IMR-90 (cell line): ENCODE data around the gene TFAP2B. TPM values are rescaled to one million over a fixed set of nuclear protein-coding genes. Genes with fewer than 3 reads are reported as not detected.

ENCODE experiments used
- ATAC-seq: fragments of 200-7000 bp; cut with Tn5 transposase; 2 replicates; pipeline ENCODE4 v1.9.1; 2020; ENCODE audit warnings: low read depth, mild to moderate bottlenecking, moderate library complexity
- BruUV-seq: library from RNA; stranded (reverse); fragments of 400-500 nt; replicated peaks from 2 replicates; lab custom pipeline; 2021; lab: Mats Ljungman, UMichigan
- CTCF ChIA-PET: fragments of 300-600 bp; formaldehyde crosslinking; extraction: SDS; loops from one replicate; lab custom pipeline; 2021; ENCODE audit warnings: antibody characterized with exemption; lab: Yijun Ruan, JAX
- POLR2A ChIA-PET: fragments of 300-600 bp; sonication (Branson Sonifier 250); formaldehyde crosslinking; loops from one replicate; lab custom pipeline; 2022; ENCODE audit warnings: antibody characterized with exemption; ENCODE audit not compliant: unreplicated experiment; lab: Charles Lee
- DNase-seq: peaks from one replicate; pipeline ENCODE4 v3.0.0; 2013
- H2AFZ ChIP-seq: replicated peaks from 2 replicates; pipeline ENCODE3; 2013; ENCODE audit warnings: low read length, mild to moderate bottlenecking; ENCODE audit not compliant: poor library complexity
- H2AK5ac ChIP-seq: 2 replicates; pipeline ENCODE4 v1.6.1; 2013; ENCODE audit warnings: low read depth, low read length, inconsistent platforms
- H2AK9ac ChIP-seq: replicated peaks from 2 replicates; pipeline ENCODE3; 2013; ENCODE audit warnings: mild to moderate bottlenecking, low read depth, low read length, moderate library complexity; ENCODE audit not compliant: poor library complexity
- H2BK120ac ChIP-seq: 2 replicates; pipeline ENCODE4 v1.6.1; 2013; ENCODE audit warnings: low read depth, low read length, inconsistent platforms
- H2BK15ac ChIP-seq: 3 replicates; pipeline ENCODE4 v1.6.1; 2013; ENCODE audit warnings: low read depth, low read length, inconsistent platforms
- H2BK20ac ChIP-seq: 2 replicates; pipeline ENCODE4 v1.6.1; 2013; ENCODE audit warnings: low read depth, mild to moderate bottlenecking, inconsistent platforms, low read length, moderate library complexity
- H2BK5ac ChIP-seq: 2 replicates; pipeline ENCODE4 v1.6.1; 2013; ENCODE audit warnings: mild to moderate bottlenecking, low read depth, low read length, inconsistent platforms; ENCODE audit not compliant: poor library complexity, severe bottlenecking
- H3K14ac ChIP-seq: replicated peaks from 2 replicates; pipeline ENCODE4 v1.6.1; 2013; ENCODE audit warnings: low read depth, low read length, inconsistent platforms
- H3K18ac ChIP-seq: 2 replicates; pipeline ENCODE4 v1.6.1; 2013; ENCODE audit warnings: low read depth, low read length, control low read depth
- H3K23ac ChIP-seq: 2 replicates; pipeline ENCODE4 v1.6.1; 2013; ENCODE audit warnings: low read depth, low read length, inconsistent platforms
- H3K27ac ChIP-seq: 2 replicates; pipeline ENCODE4 v1.5.1; 2013; ENCODE audit warnings: mild to moderate bottlenecking, control low read depth, low read length; ENCODE audit not compliant: insufficient read depth
- H3K27me3 ChIP-seq: 2 replicates; pipeline ENCODE4 v1.6.1; 2013; ENCODE audit warnings: low read length; ENCODE audit not compliant: control insufficient read depth, insufficient read depth
- H3K36me3 ChIP-seq: 2 replicates; pipeline ENCODE4 v1.6.1; 2013; ENCODE audit warnings: low read length, mixed read lengths; ENCODE audit not compliant: control insufficient read depth, insufficient read depth
- H3K4ac ChIP-seq: 2 replicates; pipeline ENCODE4 v1.6.1; 2013; ENCODE audit warnings: low read depth, low read length, inconsistent platforms
- H3K4me1 ChIP-seq: 2 replicates; pipeline ENCODE4 v1.6.1; 2013; ENCODE audit warnings: low read length, mixed read lengths; ENCODE audit not compliant: control insufficient read depth, insufficient read depth
- H3K4me2 ChIP-seq: 2 replicates; pipeline ENCODE4 v1.6.1; 2013; ENCODE audit warnings: low read depth, mild to moderate bottlenecking, control low read depth, low read length, moderate library complexity
- H3K4me3 ChIP-seq: 2 replicates; pipeline ENCODE4 v1.5.1; 2013; ENCODE audit warnings: low read depth, mild to moderate bottlenecking, control low read depth, low read length, moderate library complexity; ENCODE audit not compliant: insufficient read depth
- H3K56ac ChIP-seq: 2 replicates; pipeline ENCODE4 v1.6.1; 2013; ENCODE audit warnings: low read length, inconsistent platforms; ENCODE audit not compliant: insufficient read depth; ENCODE audit errors: extremely low read depth
- H3K79me1 ChIP-seq, 2 experiments: 2 replicates each; pipeline ENCODE4 v1.6.1; 2013; ENCODE audit warnings: low read length in 2 of 2, inconsistent platforms in 1 of 2, low read depth in 1 of 2
- H3K9ac ChIP-seq: 2 replicates; pipeline ENCODE4 v1.6.1; 2013; ENCODE audit warnings: low read depth, low read length, control low read depth
- H3K9me1 ChIP-seq: 2 replicates; pipeline ENCODE4 v1.6.1; 2013; ENCODE audit warnings: low read length, inconsistent platforms; ENCODE audit not compliant: insufficient read depth
- H3K9me3 ChIP-seq: 2 replicates; pipeline ENCODE4 v1.6.1; 2013; ENCODE audit warnings: low read length; ENCODE audit not compliant: control insufficient read depth, insufficient read depth
- H4K20me1 ChIP-seq: 2 replicates; pipeline ENCODE4 v1.6.1; 2013; ENCODE audit warnings: low read length, inconsistent platforms; ENCODE audit not compliant: insufficient read depth
- H4K5ac ChIP-seq: 2 replicates; pipeline ENCODE4 v1.6.1; 2013; ENCODE audit warnings: mild to moderate bottlenecking, low read depth, low read length, control low read depth
- H4K8ac ChIP-seq, 2 experiments: 2 replicates each; pipeline ENCODE4 v1.6.1; 2013; ENCODE audit warnings: low read depth in 2 of 2, low read length in 2 of 2, control low read depth in 1 of 2, inconsistent platforms in 1 of 2
- H4K91ac ChIP-seq: 2 replicates; pipeline ENCODE4 v1.6.1; 2013; ENCODE audit warnings: low read depth, low read length, inconsistent platforms; ENCODE audit not compliant: insufficient read depth
- BHLHE40 ChIP-seq: fragments of 150-350 bp; IDR thresholded peaks from 2 replicates; pipeline ENCODE4 v1.6.1; 2016; ENCODE audit warnings: mild to moderate bottlenecking, low read depth, low read length
- CEBPB ChIP-seq: IDR thresholded peaks from 2 replicates; pipeline ENCODE4 v1.6.1; 2012; ENCODE audit warnings: low read depth, low read length, improper control_type of control experiment
- CHD1 ChIP-seq: IDR thresholded peaks from 2 replicates; pipeline ENCODE4 v1.6.1; 2012; ENCODE audit warnings: low read depth, low read length, improper control_type of control experiment
- CTCF ChIP-seq: conservative IDR thresholded peaks from 2 replicates; pipeline ENCODE4 v1.5.1; 2012; ENCODE audit warnings: mild to moderate bottlenecking, low read depth, low read length, improper control_type of control experiment
- ELK1 ChIP-seq: fragments of 150-350 bp; IDR thresholded peaks from 2 replicates; pipeline ENCODE4 v1.6.1; 2016; ENCODE audit warnings: low read depth, mild to moderate bottlenecking, low read length, moderate library complexity, borderline replicate concordance
- FOS ChIP-seq: fragments of 150-350 bp; IDR thresholded peaks from 2 replicates; pipeline ENCODE4 v1.6.1; 2016; ENCODE audit warnings: low read depth, low read length
- MXI1 ChIP-seq: IDR thresholded peaks from 2 replicates; pipeline ENCODE4 v1.6.1; 2012; ENCODE audit warnings: low read depth, mild to moderate bottlenecking, low read length, moderate library complexity, borderline replicate concordance
- NFE2L2 ChIP-seq: fragments of 150-350 bp; IDR thresholded peaks from 2 replicates; pipeline ENCODE4 v1.6.1; 2016; ENCODE audit warnings: low read depth, mild to moderate bottlenecking, low read length
- POLR2A ChIP-seq: IDR thresholded peaks from 2 replicates; pipeline ENCODE4 v1.6.1; 2012; ENCODE audit warnings: mild to moderate bottlenecking, low read depth, low read length
- RAD21 ChIP-seq: IDR thresholded peaks from 2 replicates; pipeline ENCODE4 v1.6.1; 2012; ENCODE audit warnings: low read length, improper control_type of control experiment
- RCOR1 ChIP-seq: IDR thresholded peaks from 2 replicates; pipeline ENCODE4 v1.6.1; 2012; ENCODE audit warnings: mild to moderate bottlenecking, low read length, improper control_type of control experiment; ENCODE audit not compliant: insufficient replicate concordance
- RFX5 ChIP-seq: IDR thresholded peaks from 2 replicates; pipeline ENCODE4 v1.8.0; 2012; ENCODE audit warnings: low read depth, mild to moderate bottlenecking, low read length, moderate library complexity
- SMC3 ChIP-seq: fragments of 150-350 bp; IDR thresholded peaks from 2 replicates; pipeline ENCODE4 v1.6.1; 2016; ENCODE audit warnings: low read depth, mild to moderate bottlenecking, antibody characterized with exemption, low read length, moderate library complexity
- USF2 ChIP-seq: fragments of 150-350 bp; IDR thresholded peaks from 2 replicates; pipeline ENCODE4 v1.6.1; 2017; ENCODE audit warnings: mild to moderate bottlenecking, antibody characterized with exemption, low read length, low read depth
- WGBS, 2 experiments: methylation state at CpG; one replicate each; pipeline versions ENCODE4 v1.1.5 to v1.1.7; 2013; ENCODE audit warnings: missing lambda C conversion rate in 2 of 2; ENCODE audit not compliant: insufficient read length in 1 of 2; ENCODE audit errors: extremely low coverage in 2 of 2; 5-methylcytosine and 5-hydroxymethylcytosine counted together
- dilution Hi-C: fragments of 300-500 bp; cut with HindIII; formaldehyde crosslinking; loops from one replicate; pipeline ENCODE4 v1.14.3; 2018; ENCODE audit warnings: low sequenced_read_pairs; ENCODE audit not compliant: unreplicated experiment
- in situ Hi-C: fragments of 300-500 bp; cut with MboI; formaldehyde crosslinking; loops from 3 replicates; pipeline ENCODE4 v1.14.3; 2019; ENCODE audit warnings: low sequenced_read_pairs, inconsistent platforms, mixed read lengths
- intact Hi-C: fragments of 100-400 bp; cut with micrococcal nuclease; formaldehyde crosslinking; loops from 2 replicates; pipeline ENCODE4 v1.10.0; 2022
- polyA plus RNA-seq, 3 experiments: library from polyadenylated mRNA; depleted of rRNA; stranded (reverse); fragments of >200 nt; gene quantifications; 2 replicates each; pipeline ENCODE4 v1.2.3, GENCODE V29; 2012; ENCODE audit warnings: low replicate concordance in 1 of 3
- total RNA-seq: library from RNA; depleted of rRNA; stranded (reverse); fragments of >200 nt; gene quantifications from 2 replicates; pipeline ENCODE4 v1.2.3, GENCODE V29; 2012

TFAP2B gene
- total and polyA plus RNA-seq, 2 of the 4 experiments (the other 2 are of a cell fraction): not detected

GRCh38 chr6:50826037-50826761 lies 7.5 kb downstream of the TFAP2B start:
- in situ Hi-C loops: no loop called here
- no peak overlapping the region for H4K8ac ChIP-seq
- no peak overlapping the region for H3K4me2 ChIP-seq
- BruUV-seq: no TSS peak
- 0% methylated on average over 2 of the region's 19 CpGs; no CpG with 5 or more reads in 1 of the 2 experiments for WGBS, 2 experiments
- dilution Hi-C loops: no loop called here
- ChIA-PET POLR2A (no interaction called here), CTCF (no interaction called here)
- ATAC-seq (no peak), DNase-seq (no peak)
- H3K79me1 ChIP-seq: no peaks in the 10 kb centered on the region
- no peak overlapping the region for H2BK5ac ChIP-seq
- H3K27ac ChIP-seq: no peak overlapping the region
- H3K36me3 ChIP-seq: no peaks in the 10 kb centered on the region
- H3K4me1 ChIP-seq: no peaks in the 10 kb centered on the region
- no peak overlapping the region for H3K23ac ChIP-seq
- H2BK120ac ChIP-seq: no peak overlapping the region
- no peak overlapping the region for H3K14ac ChIP-seq
- no peak overlapping the region for H2AK5ac ChIP-seq
- no peaks in the 10 kb centered on the region for H3K9me3 ChIP-seq
- no peak overlapping the region for H3K4me3 ChIP-seq
- H3K9ac ChIP-seq: no peak overlapping the region
- H2BK20ac ChIP-seq: no peak overlapping the region
- peaks cover 37% of the 10 kb centered on the region for H3K27me3 ChIP-seq
- TF ChIP-seq RCOR1: no peak
- no peak for TF ChIP-seq CEBPB
- TF ChIP-seq MXI1: no peak
- no peak for TF ChIP-seq CTCF
- TF ChIP-seq CHD1: no peak
- no peak for TF ChIP-seq NFE2L2
- no peak for TF ChIP-seq RFX5
- TF ChIP-seq RAD21: no peak
- no peak for TF ChIP-seq SMC3
- no peak for TF ChIP-seq ELK1
- no peak for TF ChIP-seq BHLHE40
- TF ChIP-seq USF2: no peak
- TF ChIP-seq FOS: no peak
- TF ChIP-seq POLR2A: no peak
- H2AFZ ChIP-seq: peak overlapping the region; percentile 56
- no peak overlapping the region for H2AK9ac ChIP-seq
- intact Hi-C loops: no loop called here
- H2BK15ac ChIP-seq: no peak overlapping the region
- no peak overlapping the region for H3K56ac ChIP-seq
- no peaks in the 10 kb centered on the region for H3K9me1 ChIP-seq
- no peak overlapping the region for H3K18ac ChIP-seq
- H3K4ac ChIP-seq: no peak overlapping the region
- no peak overlapping the region for H4K5ac ChIP-seq
- H4K91ac ChIP-seq: no peak overlapping the region
- H4K20me1 ChIP-seq: no peaks in the 10 kb centered on the region
